ENCODE results near the gene MINDY2. TPM values are rescaled to one million over a fixed set of nuclear protein-coding genes. Genes with fewer than 3 reads are reported as not detected.

MINDY2 gene
- total and polyA plus RNA-seq, 9 of the 15 experiments (the other 6 are each of a cell fraction or from before 2014, with no cell fraction given) = 2.4 to 15.3 (median 7.2) TPM

DNA sequence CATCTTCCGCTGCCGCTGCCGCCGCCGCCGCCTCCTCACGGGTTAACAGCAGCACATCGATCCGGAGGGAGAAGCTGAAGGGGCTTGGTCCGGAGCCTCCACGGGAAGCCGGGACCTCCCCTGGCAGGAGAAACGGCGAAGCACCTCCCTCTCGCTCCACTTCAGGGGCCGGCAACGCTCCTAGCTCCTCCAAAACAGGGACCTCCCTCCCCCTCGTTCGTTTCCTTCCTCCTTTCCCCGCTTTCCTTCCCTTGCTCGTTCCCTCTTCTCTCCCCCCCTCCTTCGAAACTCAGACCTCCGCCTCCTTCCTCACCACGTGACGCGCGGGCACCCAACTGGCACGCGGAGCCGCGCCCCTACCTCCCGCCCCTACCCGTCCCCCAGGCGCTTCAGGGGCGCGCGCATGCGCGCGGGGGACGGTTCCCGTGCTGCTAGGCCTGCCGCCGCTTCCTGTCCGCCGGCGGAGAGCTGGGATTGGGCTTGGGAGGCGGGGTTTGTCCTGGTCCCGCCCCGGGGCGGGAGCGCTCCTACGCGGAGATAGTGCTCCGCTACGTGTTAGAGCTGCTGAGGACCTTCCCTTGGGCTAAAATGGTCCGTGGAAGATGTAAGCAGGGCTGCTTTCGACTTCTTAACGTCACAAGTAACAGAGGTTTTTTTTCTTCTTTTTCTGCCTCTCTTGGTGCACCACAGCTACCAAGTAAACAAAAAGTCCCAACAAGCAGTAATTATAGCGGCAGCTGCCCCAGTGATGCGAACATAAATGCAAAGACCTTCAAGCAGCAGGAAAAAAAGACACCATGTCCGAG, 21.4 kb upstream of the MINDY2 start, which contains the start of gene ADAM10 (continued):
- TF ChIP-seq, protein P1, sequence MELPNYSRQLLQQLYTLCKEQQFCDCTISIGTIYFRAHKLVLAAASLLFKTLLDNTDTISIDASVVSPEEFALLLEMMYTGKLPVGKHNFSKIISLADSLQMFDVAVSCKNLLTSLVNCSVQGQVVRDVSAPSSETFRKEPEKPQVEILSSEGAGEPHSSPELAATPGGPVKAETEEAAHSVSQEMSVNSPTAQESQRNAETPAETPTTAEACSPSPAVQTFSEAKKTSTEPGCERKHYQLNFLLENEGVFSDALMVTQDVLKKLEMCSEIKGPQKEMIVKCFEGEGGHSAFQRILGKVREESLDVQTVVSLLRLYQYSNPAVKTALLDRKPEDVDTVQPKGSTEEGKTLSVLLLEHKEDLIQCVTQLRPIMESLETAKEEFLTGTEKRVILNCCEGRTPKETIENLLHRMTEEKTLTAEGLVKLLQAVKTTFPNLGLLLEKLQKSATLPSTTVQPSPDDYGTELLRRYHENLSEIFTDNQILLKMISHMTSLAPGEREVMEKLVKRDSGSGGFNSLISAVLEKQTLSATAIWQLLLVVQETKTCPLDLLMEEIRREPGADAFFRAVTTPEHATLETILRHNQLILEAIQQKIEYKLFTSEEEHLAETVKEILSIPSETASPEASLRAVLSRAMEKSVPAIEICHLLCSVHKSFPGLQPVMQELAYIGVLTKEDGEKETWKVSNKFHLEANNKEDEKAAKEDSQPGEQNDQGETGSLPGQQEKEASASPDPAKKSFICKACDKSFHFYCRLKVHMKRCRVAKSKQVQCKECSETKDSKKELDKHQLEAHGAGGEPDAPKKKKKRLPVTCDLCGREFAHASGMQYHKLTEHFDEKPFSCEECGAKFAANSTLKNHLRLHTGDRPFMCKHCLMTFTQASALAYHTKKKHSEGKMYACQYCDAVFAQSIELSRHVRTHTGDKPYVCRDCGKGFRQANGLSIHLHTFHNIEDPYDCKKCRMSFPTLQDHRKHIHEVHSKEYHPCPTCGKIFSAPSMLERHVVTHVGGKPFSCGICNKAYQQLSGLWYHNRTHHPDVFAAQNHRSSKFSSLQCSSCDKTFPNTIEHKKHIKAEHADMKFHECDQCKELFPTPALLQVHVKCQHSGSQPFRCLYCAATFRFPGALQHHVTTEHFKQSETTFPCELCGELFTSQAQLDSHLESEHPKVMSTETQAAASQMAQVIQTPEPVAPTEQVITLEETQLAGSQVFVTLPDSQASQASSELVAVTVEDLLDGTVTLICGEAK (IDR thresholded peaks at IDR 0.05) = no peak
- TF ChIP-seq, protein P1 (CRISPR knock-in tag; IDR thresholded peaks at IDR 0.05) = no peak
- no peak for TF ChIP-seq MCM7 (IDR thresholded peaks at IDR 0.05)
- TF ChIP-seq, protein P2, sequence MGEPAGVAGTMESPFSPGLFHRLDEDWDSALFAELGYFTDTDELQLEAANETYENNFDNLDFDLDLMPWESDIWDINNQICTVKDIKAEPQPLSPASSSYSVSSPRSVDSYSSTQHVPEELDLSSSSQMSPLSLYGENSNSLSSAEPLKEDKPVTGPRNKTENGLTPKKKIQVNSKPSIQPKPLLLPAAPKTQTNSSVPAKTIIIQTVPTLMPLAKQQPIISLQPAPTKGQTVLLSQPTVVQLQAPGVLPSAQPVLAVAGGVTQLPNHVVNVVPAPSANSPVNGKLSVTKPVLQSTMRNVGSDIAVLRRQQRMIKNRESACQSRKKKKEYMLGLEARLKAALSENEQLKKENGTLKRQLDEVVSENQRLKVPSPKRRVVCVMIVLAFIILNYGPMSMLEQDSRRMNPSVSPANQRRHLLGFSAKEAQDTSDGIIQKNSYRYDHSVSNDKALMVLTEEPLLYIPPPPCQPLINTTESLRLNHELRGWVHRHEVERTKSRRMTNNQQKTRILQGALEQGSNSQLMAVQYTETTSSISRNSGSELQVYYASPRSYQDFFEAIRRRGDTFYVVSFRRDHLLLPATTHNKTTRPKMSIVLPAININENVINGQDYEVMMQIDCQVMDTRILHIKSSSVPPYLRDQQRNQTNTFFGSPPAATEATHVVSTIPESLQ (CRISPR knock-in tag; IDR thresholded peaks at IDR 0.05) = no peak
- TF ChIP-seq ZNF146 (CRISPR knock-in tag; IDR thresholded peaks at IDR 0.05; ENCODE audit: unreplicated experiment) = no peak
- peak; percentile 66 for TF ChIP-seq ARID4B (CRISPR knock-in tag; IDR thresholded peaks at IDR 0.05)
- TF ChIP-seq PCBP2 (IDR thresholded peaks at IDR 0.05; ENCODE audit: low read depth, low read length, poor library complexity, severe bottlenecking) = no peak
- TF ChIP-seq MEF2D (tag; conservative IDR thresholded peaks at IDR 0.05; ENCODE audit: low read depth) = 0 out of 2 replicates have a peak, but pooled peaks have one; percentile 24
- no peak for TF ChIP-seq ZNF316 (IDR thresholded peaks at IDR 0.05)
- TF ChIP-seq NR1H2 (CRISPR knock-in tag; IDR thresholded peaks at IDR 0.05) = no peak
- TF ChIP-seq CCNT2 (IDR thresholded peaks at IDR 0.05; ENCODE audit: borderline replicate concordance, extremely low read depth, insufficient read length, low read depth, low read length) = peak; percentile 70

Data from K562 (cell line).